GM12875 (cell line): ENCODE data around the gene NIF3L1.

ENCODE experiments used
- H3K4me3 ChIP-seq: one replicate; pipeline ENCODE4 v1.5.1; 2011; ENCODE audit warnings: low read depth, low read length, control low read depth
- TF ChIP-seq, protein P1 (sequence below): IDR thresholded peaks from 2 replicates; pipeline ENCODE4 v1.5.1; 2011; ENCODE audit warnings: low read depth, mild to moderate bottlenecking, control low read depth, inconsistent platforms, low read length, moderate library complexity, borderline replicate concordance; ENCODE audit not compliant: insufficient read depth

Gene NIF3L1

DNA sequence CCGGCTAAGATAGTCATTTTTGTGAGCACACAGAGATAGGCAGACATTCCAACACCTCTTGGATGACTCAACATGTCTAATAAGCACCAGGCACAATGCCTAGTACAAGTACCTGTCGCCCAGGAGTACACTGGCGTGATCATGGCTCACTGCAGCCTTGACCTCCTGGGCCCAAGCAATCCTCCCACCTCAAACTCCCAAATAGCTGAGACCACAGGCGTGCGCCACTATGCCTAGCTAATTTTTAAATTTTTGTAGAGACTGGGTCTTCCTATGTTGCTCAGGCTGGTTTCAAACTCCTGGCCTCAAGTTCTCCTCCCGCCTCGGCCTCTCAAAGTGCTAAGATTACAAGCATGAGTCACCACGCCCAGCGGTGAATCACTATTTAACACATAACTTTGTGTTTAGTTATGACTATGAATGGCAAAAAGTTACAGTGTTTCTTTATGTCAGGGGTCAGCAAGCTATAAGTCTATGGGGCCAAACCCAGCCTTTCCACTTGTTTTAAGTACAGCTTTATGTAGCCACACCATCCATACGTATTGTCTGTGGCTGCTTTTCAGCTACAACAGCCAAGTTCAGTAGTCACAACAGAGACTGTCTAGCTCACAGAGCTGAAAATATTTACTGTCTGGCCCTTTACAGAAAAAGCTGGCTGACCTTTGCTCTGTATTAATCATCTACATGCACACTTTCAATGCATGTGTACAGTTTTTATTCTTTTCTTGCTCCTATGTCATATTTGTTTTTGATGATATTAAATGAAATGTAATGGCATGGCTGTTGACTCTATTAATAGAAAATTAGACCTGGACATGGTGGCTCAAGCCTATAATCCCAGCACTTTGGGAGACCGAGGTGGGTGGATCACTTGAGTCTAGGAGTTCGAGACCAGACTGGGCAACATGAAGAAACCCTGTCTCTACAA is 55.6 kb downstream of the NIF3L1 start:
- TF ChIP-seq, protein P1, sequence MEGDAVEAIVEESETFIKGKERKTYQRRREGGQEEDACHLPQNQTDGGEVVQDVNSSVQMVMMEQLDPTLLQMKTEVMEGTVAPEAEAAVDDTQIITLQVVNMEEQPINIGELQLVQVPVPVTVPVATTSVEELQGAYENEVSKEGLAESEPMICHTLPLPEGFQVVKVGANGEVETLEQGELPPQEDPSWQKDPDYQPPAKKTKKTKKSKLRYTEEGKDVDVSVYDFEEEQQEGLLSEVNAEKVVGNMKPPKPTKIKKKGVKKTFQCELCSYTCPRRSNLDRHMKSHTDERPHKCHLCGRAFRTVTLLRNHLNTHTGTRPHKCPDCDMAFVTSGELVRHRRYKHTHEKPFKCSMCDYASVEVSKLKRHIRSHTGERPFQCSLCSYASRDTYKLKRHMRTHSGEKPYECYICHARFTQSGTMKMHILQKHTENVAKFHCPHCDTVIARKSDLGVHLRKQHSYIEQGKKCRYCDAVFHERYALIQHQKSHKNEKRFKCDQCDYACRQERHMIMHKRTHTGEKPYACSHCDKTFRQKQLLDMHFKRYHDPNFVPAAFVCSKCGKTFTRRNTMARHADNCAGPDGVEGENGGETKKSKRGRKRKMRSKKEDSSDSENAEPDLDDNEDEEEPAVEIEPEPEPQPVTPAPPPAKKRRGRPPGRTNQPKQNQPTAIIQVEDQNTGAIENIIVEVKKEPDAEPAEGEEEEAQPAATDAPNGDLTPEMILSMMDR, result no peak
- no peak overlapping the region for H3K4me3 ChIP-seq

DNA sequence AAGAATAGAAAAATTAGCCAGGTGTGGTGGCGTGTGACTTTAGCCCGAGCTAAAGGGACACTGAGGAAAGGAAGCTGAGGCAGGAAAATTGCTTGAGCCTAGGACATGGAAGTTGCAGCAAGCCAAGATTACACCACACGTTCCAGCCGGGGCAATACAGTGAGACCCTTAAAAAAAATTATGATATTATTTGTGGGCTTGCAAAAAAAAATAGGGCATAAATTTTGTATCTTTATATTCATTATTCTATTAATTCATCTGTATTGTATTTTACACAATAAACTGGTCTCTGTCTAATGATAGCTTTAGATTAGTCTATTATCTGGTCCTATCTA is 56.2 kb downstream of the NIF3L1 start:
- no peak overlapping the region for H3K4me3 ChIP-seq
- TF ChIP-seq, protein P1, result no peak

DNA sequence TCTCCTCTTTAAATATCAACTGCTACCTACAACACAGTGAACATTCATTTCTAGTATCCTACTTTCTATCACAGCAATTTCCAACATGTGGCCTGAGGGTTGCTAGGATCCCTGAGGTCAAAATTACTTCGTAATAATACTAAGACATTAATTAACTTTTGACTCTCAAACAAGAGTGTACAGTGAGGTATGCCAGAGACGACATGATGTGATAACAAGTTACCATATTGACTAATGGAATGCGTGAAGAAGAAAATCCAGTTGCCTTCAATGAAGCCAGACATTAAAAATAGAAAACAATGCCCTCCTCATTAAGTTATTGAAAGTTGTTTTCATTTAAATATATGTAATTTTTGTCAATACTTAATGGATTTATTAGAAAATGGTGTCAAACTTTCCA is 61.2 kb downstream of the NIF3L1 start:
- TF ChIP-seq, protein P1, result no peak
- H3K4me3 ChIP-seq, result no peak overlapping the region
